Stimulated activated CD4-positive, alpha-beta T cell treated with anti-CD3 and anti-CD28 coated beads, Interleukin-12 subunit alpha, Interleukin-12 subunit beta, amount 100 ng/mL, for 4 hours (primary cell): ENCODE measurements around the gene SH2D4B.

Source experiments
- DNase-seq: peaks from one replicate; pipeline ENCODE4 v3.0.0-alpha.2; 2020

The SH2D4B gene

DNA sequence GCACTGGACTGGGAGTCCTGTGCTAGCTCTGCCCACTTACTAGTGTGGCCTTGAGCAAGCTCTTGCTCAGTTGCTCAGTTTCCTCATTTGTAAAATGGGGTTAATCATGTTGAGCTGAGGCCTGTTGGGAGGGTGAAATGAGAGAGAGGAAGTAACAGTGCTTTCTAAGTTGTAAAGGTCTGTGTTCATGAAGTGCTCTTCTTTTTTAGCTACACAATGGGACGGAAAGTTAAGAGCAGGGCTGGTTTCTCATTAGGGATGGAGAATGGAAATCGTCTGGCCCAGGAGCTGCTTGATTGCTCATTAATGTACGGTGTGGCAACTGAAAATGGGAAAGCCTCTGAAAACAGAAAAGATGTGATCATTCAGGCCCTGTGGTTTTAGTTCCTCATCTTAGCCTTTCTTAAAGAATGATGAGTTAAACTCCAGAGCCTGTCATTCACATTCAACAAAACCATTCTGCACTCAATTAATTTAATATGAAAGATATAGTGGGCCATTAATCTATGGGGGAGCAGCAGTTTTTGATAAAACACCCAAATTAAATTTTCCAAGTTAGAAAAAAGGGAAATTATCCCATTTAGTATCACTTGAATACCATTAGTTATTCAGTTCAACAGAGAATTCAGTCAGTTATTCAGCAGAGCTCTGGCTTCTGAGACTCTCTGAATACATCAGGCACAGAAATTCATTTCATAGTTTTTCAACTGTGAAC, 60.5 kb downstream of the SH2D4B start:
- no peak for DNase-seq

DNA sequence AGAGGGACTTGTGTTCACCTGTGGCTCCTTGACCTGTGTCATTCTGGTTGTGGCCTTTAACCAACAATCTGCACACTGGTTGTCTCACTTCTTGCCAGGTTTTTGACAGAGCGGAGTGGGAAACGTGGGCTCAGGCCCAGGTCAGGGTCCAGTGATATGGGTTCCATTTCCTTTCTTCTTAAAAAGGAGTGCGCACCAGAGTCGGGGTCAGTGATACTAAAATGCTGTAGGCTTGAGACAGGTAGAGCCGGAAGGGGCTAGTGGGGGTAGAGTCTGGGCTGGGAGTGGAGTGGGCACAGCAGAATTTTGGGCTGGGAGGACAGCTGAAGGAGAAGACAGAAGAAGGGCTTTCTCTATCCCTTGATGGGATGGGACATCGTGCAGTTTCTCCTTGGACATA, 61.2 kb downstream of the SH2D4B start:
- no peak for DNase-seq

DNA sequence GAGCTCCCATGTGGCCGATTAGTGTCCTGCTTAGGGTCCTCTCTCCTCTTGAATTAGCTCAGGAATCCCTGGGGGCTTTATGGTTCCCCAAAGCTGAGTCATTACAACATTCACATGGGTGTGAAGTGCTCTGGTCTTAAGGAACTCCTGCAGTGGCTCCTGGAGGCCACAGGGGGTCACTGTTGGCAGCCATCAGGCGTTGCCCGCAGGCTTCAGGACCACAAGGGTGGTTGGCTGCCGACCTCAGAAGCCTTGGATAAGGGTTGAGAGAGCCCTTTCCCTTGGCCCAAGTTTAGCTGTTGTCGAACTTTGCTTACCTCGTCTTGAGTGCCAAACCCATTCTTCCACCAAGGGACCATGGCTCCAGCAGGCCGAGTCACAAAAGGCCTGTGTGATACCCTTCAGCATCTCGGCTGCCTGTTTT, 61.7 kb downstream of the SH2D4B start:
- peak; percentile 10 for DNase-seq

DNA sequence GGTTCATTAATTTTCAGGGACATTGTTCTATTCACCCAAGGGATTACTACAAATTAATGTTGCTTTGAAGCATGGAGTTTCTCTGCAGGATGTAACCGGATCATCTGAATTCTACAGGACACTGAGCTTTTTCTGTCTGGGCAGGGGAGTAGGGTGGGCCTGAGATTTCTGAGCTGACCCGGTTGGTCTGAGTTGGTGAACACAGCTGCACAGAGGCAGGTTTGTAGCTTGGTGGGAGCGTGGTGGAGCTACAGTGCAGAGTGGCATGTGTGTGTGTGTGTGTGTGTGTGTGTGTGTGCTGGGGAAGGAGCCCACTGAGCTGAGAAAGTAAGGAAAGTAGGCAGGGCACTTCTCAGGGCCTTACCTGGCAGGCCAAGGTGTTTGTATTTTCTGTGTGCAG, 62.6 kb downstream of the SH2D4B start:
- no peak for DNase-seq

DNA sequence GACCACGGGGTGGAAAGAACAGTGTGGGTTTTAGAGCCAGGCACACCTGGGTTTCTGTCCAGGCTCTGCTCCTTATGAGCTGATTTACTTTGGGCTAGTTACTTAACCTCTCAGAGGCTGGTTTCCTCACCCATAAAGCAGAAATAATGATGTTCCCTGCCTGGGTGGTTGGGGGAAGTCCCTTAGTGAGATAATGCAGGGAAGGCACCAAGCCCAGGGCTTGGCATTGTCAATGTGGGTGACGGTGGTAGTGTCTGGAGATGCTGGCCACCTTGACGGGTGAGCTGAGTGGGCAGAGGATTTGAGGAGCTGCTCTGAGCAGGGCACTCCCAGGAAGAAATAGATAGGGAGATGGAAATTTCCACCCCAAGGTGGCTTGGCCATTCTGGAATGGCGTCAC, 65.2 kb downstream of the SH2D4B start:
- no peak for DNase-seq

DNA sequence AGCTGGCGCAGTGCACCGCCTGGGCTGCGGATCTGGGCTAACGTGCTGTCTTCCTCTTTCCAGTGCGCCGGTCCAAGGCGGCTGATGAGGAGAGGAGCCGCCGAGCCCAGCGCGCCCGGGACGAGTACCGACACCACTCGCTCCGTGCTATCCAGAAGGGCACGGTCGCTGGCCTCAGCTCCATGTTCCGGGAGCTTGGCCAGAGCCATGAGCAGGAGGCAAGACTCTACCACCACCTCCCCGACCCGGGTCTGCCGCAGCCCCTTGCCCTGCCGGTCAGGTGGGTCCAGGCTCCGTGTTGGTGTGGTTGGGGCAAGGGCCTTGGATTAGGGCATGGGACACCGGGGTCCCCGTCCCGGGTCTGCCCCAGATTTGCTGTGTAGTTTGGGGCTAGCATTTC, 65.8 kb downstream of the SH2D4B start:
- no peak for DNase-seq

DNA sequence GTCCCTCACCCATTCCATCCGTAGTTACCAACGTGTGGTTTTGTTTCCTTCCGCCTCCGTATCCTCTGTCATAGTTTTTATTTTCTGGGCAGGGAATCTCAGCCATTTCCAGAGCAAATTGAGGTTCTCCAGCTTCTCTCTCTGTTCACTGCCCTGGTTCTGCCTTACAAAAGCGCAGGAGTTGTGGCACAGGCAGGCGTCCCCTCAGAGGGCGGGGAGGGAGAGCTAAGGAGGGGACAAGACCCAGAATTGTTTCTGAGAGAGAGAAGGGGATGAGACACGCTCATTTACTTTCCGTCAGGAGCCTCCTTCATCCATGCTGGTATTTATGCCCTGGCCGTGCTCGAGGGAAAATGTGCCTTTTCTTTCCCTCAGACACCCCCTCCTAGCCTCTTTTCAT, 71.0 kb downstream of the SH2D4B start:
- DNase-seq = no peak

DNA sequence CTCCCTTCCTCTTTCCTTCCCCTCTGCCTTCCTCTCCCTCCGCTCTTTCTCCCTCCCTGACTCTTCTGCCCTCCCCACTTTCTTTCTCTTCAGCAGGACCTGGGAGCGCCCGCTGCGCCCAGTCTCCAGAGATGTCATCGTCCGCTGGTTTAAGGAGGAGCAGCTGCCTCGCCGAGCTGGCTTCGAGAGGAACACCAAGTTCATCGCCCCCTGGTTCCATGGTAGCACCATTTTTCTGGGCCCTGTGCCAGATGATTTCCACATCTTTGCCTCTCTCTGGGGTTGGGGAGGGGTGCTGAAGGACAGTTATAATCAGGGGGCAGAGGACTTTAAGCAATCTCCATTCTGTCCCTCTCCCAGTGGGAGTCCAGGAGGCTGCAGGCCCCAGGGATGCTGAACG, 71.6 kb downstream of the SH2D4B start:
- no peak for DNase-seq

DNA sequence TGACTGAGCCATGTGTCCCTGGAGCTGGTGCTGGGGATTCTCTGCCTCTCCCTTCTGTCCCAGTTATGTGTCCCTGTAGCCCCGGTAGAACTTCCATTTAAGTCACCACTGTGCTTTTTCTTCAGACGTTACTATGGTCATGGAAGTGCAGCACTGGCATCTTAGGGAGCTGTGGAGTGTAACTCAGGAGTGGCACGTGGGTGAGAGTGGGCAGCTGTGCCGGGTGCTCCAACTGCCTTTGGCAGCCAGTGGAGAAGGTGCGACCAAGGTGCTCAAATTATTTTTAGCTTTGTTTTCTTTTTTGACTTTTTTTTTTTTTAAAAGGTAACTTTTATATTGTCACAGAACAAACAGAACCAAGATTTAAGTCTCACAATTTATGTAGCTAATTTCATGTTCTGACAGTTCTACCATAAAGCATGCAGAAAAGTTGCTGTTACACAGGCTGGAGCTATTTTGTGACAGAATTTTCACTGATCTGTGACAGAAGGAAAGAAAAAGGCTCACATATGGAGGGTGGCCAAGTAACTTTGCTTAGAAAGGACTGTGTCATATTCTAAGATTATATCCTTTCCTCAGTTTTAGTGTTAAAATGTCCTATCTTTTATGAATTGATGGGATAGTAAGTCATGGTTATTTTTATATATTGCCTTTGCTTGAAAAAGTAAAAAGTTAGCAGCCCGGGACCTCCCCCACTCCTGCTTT, 73.9 kb downstream of the SH2D4B start:
- no peak for DNase-seq

DNA sequence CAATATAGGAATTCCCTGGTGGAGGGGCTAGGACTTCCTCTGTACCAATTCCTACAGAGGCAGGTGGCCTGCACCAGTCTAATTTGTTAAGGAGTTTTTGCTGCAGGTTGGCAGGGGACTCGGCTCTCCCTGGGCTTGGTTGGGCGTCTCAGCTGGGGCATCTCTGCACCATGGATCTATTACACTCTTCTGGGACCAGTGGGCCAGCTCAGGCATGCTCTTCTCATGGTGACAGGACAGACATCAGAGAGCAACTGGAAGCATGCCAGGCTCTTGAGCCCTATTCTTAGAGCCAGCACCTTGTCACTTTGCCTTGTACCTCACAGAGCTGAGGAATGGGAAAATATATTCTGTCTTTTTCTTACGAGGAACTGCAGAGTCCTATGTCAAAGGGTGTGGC, 74.6 kb downstream of the SH2D4B start:
- DNase-seq = no peak

DNA sequence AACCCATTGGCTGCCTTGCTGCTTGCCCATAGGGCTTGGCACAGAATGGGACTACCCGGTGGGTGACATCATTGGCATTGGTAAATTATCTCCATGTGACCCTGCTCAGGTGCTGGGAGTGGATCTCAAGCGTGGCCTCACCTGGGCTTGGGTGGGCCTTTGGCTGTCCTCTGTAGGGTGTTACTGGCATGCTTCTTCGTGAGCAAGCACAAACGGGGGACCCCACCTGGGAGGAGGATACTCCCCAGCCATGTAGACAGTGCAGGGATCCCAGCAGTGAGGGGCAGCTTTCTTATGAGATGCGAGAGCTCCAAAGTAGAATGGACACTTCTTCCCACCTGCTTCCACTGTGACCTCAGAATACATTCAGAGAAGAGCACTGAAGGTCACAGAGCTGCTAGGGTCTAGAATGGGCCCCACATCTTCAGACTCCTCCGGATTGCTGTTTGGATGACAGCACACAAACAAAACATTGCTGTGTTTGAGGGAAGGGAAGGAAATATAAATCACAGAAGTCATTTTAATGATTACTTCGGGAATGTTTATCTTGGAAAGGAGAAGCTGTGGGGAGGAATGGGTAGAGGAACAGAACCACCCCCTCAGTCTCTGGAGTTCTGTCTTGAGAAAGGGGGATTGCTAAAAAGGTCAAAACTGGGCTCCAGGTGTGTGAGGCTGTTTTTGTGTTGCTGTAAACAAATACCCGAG, 75.9 kb downstream of the SH2D4B start:
- no peak for DNase-seq

DNA sequence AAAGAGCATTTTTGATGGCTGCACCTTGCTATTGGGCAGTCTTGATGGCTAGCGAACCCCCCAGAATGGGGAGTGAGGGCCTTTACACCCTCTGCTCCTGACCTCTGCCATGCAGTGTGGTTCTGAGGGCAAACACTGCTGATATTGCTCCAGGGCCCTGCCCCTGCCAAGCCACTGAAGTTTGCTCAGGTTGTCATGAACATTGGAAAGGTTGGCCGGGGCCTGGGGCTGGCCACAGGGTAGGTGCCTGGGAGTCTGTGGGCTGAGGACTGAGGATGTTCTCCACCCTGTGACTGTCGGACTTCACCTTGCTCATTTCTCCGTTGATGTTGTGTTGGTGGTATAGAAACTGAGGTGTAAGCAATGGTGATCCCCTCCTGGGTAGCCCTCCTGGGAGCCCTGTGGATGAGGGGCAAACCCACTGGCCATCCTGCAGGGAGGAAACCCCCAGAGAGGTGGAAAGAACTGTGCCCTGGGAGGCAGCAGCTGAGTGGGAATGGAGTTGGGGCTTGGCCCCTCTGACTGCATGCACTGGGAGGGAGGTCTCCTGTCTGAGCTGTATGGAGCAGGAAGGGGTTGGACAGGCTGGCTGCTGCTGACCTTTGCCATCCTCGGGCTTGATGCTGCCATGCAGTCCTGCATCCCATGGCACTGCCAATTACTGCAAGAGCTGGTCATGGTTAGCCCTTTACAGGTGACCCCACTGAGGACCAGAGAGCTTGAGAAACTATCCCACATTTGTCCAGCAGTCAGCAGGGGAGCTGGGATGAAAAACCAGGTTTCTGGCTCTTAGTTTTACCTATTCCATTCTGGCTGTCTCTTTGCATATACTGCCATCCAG, 77.1 kb downstream of the SH2D4B start:
- no peak for DNase-seq

DNA sequence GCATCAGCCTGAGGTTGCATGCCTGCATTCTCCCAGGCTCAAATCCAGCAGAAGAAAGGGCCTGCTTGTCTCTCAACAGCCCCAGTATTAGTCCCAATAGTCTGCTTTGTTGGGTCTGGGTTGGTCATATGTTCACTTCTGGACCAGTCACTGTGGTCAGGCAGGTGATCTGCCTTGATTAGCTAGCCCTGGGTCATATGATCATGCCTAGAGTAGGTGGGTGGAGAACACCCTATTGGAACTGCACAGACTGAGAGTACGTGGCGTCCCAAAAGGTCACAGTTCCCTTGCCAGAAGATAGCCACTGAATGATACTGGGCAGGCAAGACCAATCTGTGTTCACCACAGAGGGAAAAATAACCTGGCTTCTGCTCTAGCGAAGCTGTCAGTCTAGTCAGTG, 80.1 kb downstream of the SH2D4B start:
- no peak for DNase-seq

DNA sequence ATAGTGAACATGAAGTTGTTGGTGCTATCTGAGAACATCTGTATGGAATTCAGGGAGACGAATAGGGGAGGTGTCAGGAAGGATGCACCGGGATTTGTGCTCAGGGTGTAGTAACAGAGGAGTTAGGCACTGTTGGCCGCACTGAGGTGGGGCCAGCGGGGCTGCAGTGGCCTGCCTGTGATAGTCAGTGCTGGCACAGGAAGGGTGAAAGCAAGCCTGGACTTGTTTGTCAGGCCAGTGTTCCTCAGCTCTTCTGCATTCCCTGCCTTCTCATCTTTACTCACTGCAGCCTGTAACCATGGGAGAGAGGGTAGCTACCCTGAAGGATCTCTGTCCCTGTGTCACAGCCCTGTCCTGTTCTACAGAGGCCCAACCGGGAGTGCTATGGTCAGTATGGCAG, 81.3 kb downstream of the SH2D4B start:
- no peak for DNase-seq

DNA sequence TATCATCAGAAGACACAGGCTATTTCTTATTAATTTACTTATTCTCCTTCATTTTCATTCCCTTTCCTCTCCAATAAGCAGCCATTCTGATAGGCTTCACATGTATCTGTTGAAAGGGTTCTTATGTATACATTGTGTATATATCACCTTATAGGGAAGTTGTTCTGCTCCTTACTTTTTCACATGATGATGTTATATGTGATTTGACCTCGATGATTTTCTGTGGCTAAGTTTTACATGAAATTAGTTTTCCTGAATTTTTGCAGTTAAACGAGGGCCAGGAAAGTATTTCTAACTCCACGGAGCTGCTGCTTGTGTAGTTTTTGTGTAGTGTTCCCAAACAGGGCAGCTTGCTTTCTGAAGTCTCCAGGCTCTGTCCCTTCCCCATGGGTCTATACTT, 84.5 kb downstream of the SH2D4B start:
- no peak for DNase-seq

DNA sequence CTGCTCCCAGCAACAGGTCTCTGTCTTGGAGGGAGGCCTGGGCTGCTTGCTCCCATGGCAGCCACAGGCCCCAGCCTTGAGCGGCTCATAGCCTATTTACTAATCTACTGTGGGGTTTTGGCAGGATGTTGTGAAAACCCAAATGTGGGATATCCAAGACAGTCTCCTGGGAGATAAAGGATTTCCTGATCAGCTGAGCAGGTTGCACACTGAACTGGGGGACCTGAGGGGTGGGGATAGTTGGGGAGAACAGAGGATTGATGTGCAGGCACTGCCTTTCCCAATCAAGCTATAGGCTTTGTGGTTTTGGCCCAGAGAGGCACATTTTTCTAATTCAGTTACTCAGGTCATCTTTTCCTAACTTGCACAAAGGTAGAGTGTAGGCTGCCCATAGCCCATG, 92.6 kb downstream of the SH2D4B start:
- no peak for DNase-seq

DNA sequence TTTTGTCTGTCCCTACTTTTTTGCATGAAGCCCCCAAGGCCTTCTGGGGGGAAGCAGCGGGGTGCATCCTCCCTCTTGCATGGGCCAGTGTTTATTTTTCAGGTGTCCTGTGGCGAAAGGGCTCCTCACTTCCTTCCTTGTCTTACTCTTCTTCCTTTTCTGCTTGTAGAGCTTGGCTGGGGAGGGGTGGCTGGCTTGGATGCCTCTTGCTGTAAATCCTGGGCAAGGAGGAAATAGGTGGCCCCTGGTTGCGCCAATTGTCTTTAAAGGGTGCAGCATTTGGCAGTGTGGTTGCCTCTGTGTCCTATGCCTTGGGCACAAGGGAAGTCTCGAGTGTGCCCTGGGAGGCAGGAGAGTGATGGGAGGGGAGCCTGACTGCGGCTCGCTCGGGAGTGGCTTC, 95.0 kb downstream of the SH2D4B start:
- no peak for DNase-seq

DNA sequence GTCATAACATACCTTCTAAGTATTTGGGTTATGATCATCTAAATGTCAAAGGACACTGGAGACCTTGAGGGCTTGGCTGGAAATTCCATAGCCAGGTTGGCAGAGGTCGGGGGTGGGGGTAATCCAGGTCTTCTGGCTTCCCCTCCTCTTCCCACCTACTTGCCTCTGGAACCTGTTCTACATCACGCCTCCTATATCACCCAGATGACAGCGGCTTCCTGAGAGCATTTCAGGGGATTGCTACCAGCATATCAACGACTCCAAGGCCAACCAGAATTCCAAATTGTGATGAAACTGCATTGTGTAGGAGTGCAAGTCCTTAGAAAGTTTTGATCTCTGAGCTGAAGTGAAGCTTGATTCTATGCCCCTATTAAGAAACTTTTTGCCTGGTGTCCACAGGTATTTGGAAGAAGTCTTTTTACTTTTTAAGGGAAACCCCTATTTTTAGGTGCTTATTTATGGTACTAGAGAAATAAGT, 95.7 kb downstream of the SH2D4B start:
- no peak for DNase-seq

DNA sequence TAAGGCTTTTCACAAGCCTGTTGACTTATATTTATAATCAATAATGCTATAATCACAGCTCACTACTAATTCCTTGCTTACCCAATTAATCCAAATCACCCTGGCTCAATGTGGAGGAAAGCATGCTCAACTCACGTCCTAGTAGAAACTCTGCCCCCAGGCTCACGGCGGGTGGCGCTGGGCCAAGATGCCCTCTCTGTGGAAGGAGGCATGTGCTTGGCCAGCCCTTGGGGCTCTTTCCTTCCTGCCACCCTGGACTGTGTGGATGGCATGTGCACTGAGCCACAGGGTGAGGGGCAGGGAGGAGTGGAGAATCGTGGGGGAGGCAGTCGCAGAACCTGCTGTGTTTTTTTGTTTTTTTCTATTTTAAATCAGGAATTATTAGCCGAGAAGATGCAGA, 96.2 kb downstream of the SH2D4B start:
- no peak for DNase-seq

DNA sequence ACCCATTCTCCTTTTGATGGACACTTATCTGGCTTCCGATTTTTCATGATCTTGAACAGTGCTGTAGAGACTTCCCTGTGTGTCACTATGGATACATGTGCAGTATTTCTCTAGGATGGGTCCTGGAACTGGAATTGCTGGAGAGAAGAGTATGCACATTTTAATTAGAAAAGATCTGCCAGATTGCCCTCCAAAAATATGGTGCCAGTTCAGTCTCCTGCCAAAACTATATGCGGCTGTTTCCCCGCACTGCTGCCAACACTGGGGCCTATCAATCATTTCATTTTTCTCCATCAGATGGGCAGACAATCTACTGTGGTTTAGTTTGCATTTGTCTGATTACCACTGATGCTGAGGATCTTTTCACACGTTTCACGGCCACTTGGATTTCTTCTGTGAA, 105.0 kb downstream of the SH2D4B start:
- no peak for DNase-seq

DNA sequence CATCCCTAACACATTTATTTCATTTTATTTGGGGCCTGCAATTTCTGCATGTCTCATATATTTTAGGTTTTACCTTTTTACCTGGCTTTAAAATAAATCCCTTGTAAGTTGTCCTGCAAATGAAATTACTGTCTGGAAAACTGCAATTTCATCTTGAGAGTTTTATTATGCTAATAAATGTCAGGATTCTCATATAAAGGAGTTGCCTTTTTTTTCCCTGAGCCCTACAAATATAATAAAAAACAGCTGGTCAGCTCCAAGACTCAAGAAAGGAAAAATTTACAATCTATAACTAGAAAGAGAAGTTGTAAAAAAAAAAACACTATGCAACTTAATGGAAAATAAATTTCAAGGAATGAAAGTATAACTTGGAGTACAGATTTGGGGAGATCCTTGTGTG, 108.7 kb downstream of the SH2D4B start:
- DNase-seq = no peak

DNA sequence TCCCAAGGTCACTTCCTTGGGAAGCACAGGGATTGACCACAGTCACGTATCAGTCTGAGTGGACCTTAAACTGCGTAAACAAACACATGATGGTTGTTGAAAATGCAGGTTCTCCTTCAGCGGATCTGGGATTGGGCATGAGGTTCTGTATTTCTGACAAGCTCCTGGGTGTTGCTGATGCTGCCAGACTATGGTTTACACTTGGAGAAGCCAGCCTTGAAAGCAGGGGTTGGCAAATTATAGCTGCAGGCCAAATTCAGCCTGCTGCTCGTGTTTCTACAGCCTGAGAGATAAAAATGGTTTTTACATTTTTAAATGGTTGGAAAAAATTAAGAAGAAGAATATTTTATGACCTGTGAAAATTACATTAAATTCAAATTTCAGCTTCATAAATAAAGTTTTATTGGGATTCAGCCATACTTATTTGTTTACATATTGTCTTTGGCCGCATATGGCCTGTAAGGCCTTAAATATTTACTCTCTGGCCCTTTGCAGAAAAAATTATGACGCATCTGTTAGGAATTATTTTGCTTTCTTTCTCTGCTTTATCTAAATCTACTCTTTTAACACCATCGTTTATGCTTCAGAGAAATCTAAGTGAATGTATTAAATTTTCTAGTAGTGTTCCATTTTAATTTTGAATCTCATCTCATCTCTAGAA, 109.6 kb downstream of the SH2D4B start:
- no peak for DNase-seq

DNA sequence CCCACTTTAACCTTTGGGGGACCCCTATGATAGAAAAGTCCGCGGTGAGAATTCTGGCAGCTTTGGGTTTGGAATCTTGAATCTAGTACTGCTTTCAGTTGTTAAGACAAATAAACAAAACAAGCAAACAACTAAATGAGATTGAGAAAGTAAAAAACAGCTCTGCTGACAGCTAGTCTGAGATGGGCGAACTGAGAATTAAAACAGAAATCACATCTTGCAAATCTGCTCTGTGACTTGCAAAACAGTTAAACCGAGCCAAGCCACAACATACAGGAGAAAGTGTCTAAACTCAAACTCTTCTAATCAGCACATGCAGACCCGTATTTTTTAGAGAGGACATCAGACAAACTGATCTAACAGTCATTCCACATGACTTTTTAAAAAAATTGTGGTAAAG, 110.4 kb downstream of the SH2D4B start:
- no peak for DNase-seq
